Measurements from ENCODE around the gene CACNA1C. TPM values are rescaled to one million over a fixed set of nuclear protein-coding genes. Genes with fewer than 3 reads are reported as not detected.

Gene CACNA1C
- total RNA-seq, 6 donors from 2014 or later: 5.2 to 45.1 (median 8.8) TPM

GRCh38 chr12:2382370-2383155 lies 329.8 kb downstream of the CACNA1C start:
- DNase-seq: no peak
- H3K4me3 ChIP-seq: no peak overlapping the region

DNA sequence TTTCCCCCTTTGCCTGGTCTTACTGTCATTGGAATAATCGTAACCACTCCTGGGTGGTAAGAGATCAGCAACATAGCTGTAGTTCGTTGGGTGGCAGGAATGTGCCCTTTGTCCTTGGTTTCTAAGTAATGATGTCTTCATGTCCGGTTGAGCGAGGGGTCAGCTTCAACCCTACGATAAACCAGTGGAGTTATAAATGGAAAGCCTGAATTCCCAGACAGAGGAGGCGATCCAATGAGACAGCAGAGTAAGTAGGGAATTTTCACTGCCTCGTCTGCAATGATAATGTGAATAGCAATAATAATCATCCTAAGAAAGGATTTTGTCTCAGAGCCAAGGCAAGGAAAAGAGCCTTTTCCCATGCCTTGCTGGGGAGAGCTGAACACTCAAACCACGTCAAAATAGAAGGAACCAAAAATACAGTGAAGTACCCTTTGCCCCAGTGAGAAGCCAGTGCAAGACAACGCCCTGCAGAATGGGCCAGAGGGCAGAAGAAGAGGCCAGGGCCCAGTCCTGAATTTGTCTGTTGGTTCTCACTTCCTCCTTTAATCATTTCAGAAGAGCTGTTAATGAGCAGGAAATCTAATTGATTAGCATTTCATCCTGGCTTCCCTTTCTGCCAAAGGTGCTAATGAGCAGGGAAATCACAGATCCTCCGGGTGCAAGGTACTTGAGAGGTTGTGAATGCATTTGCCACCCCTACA lies 330.7 kb downstream of the CACNA1C start:
- ATAC-seq (ENCODE audit: low FRiP score in 2 of 2) (peak; percentile 54 to 61), DNase-seq (peak in 1 of 2 donors; percentile 44)
- TF ChIP-seq CTCF (IDR thresholded peaks at IDR 0.05) (no peak), POLR2A (IDR thresholded peaks at IDR 0.05) (no peak), POLR2AphosphoS5 (IDR thresholded peaks at IDR 0.05) (no peak), EP300 (IDR thresholded peaks at IDR 0.05) (no peak)
- Histone ChIP-seq H3K27ac (peak overlapping the region in 3 of 4 donors; percentile 32 to 46 (median 43)), H3K27me3 (no peaks in the 10 kb centered on the region), H3K9me3 (no peaks in the 10 kb centered on the region), H3K4me3 (no peak overlapping the region), H3K36me3 (no peaks in the 10 kb centered on the region), H3K4me1 (peaks cover 0 to 4% (median 3%) of the 10 kb centered on the region in 4 donors)
- WGBS, 2 donors: 67 to 72% methylated on average over 10 of the region's 10 CpGs

More at GRCh38 chr12:2382370-2383155, 329.8 kb downstream of the CACNA1C start:
- ATAC-seq (ENCODE audit: low FRiP score in 2 of 2): no peak
- no peaks in the 10 kb centered on the region for H3K36me3 ChIP-seq
- H3K4me1 ChIP-seq: peaks cover 0 to 4% (median 3%) of the 10 kb centered on the region in 4 donors
- TF ChIP-seq CTCF (IDR thresholded peaks at IDR 0.05) (no peak), POLR2AphosphoS5 (IDR thresholded peaks at IDR 0.05) (no peak), EP300 (IDR thresholded peaks at IDR 0.05) (no peak), POLR2A (IDR thresholded peaks at IDR 0.05) (no peak)
- H3K27me3 ChIP-seq: no peaks in the 10 kb centered on the region
- peak overlapping the region in 3 of 4 donors; percentile 32 to 46 (median 43) for H3K27ac ChIP-seq
- no peaks in the 10 kb centered on the region for H3K9me3 ChIP-seq
- 70 to 74% methylated on average over 5 of the region's 5 CpGs for WGBS, 2 donors

- H3K36me3 ChIP-seq: no peaks in the 10 kb centered on the region
- H3K27ac ChIP-seq: peak overlapping the region in 2 of 4 donors; percentile 32 to 46
- no peaks in the 10 kb centered on the region for H3K27me3 ChIP-seq
- no peak for DNase-seq
- peaks cover 0 to 4% (median 3%) of the 10 kb centered on the region in 4 donors for H3K4me1 ChIP-seq
- WGBS, 2 donors: 88 to 91% methylated on average over 6 of the region's 6 CpGs
- TF ChIP-seq POLR2AphosphoS5 (IDR thresholded peaks at IDR 0.05): no peak
- no peak for TF ChIP-seq POLR2A (IDR thresholded peaks at IDR 0.05)
- TF ChIP-seq CTCF (IDR thresholded peaks at IDR 0.05): no peak
- TF ChIP-seq EP300 (IDR thresholded peaks at IDR 0.05): no peak
- no peak overlapping the region for H3K4me3 ChIP-seq
- ATAC-seq (ENCODE audit: low FRiP score in 2 of 2): no peak
- H3K9me3 ChIP-seq: no peaks in the 10 kb centered on the region
Observed at GRCh38 chr12:2384029-2384386, 331.2 kb downstream of the CACNA1C start.

DNA sequence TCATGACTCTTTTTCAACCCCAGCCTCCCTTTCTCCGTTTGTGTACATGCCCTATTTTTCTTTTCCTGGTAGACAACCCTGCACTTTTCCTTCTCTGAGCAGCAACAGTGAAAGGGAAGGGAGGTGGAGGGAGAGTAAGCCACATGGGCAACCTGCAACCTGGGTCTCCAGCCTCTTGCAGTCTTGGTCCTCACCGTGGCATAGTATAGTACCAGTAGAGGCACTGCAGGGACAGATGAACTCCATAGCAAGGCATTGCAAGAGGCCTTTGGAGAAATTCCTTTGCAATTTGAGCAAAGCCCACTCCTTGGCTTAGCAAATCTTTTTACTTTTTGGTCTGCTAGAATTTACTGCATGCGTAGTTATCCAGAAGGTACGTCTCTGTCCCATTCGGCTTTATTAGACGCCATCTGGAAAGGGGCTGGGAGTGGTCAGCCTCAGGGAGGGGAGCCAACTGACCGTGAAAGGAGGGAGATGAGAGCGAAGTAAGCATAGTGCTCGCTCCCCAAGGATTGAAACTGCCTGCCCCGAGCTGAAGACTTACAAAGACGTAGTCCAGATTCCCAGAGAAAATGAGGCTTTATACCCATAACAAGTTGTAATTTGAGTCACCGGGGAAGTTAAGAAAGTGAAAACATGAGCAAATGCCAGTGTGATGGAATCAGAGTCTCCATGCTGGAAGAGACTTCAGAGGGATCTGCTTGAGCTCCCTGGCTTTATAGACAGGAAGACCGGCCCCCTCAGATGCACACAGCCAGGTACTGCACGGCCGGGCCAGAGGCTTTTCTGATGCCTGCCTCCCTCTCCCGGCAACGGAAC lies 332.0 kb downstream of the CACNA1C start:
- Histone ChIP-seq H3K36me3 (no peaks in the 10 kb centered on the region), H3K27ac (peak overlapping the region in 1 of 4 donors; percentile 8), H3K9me3 (no peaks in the 10 kb centered on the region), H3K4me1 (peaks cover 0 to 4% (median 3%) of the 10 kb centered on the region in 4 donors), H3K27me3 (no peaks in the 10 kb centered on the region), H3K4me3 (no peak overlapping the region)
- peak in 1 of 2 donors; percentile 59 for ATAC-seq (ENCODE audit: low FRiP score in 2 of 2)
- TF ChIP-seq POLR2AphosphoS5 (IDR thresholded peaks at IDR 0.05) (no peak), CTCF (IDR thresholded peaks at IDR 0.05) (no peak), EP300 (IDR thresholded peaks at IDR 0.05) (no peak), POLR2A (IDR thresholded peaks at IDR 0.05) (no peak)
- DNase-seq: no peak
- WGBS, 2 donors: 82 to 84% methylated on average over 17 of the region's 17 CpGs

All from upper lobe of left lung (tissue), 6 donors.